ENCODE measurements around the gene MAP2K5. TPM values are rescaled to one million over a fixed set of nuclear protein-coding genes. Genes with fewer than 3 reads are reported as not detected.

The MAP2K5 gene
- total RNA-seq, 1 donor from 2014 or later = 29.0 TPM

- no peak for DNase-seq
- TF ChIP-seq CTCF (IDR thresholded peaks at IDR 0.05; ENCODE audit: partially characterized antibody, unreplicated experiment) = no peak
- H3K9me3 Mint-ChIP-seq (ENCODE audit: unreplicated experiment) = peaks cover 5% of the 10 kb centered on the region
- H3K36me3 Mint-ChIP-seq (ENCODE audit: unreplicated experiment) = peaks cover 5% of the 10 kb centered on the region
- H3K4me3 Mint-ChIP-seq (ENCODE audit: unreplicated experiment) = no peak overlapping the region
- H3K4me1 Mint-ChIP-seq (ENCODE audit: low read depth, unreplicated experiment) = peaks cover 24% of the 10 kb centered on the region
- peaks cover 3% of the 10 kb centered on the region for H3K27me3 Mint-ChIP-seq (ENCODE audit: unreplicated experiment)
- no peak overlapping the region for H3K27ac Mint-ChIP-seq (ENCODE audit: unreplicated experiment)
Measured at GRCh38 chr15:67801926-67802914, 259.7 kb downstream of the MAP2K5 start.

GRCh38 chr15:67803299-67803698, 260.8 kb downstream of the MAP2K5 start:
- peaks cover 5% of the 10 kb centered on the region for H3K27me3 Mint-ChIP-seq (ENCODE audit: unreplicated experiment)
- H3K4me3 Mint-ChIP-seq (ENCODE audit: unreplicated experiment) = no peak overlapping the region
- no peak overlapping the region for H3K27ac Mint-ChIP-seq (ENCODE audit: unreplicated experiment)
- peaks cover 5% of the 10 kb centered on the region for H3K9me3 Mint-ChIP-seq (ENCODE audit: unreplicated experiment)
- peaks cover 5% of the 10 kb centered on the region for H3K36me3 Mint-ChIP-seq (ENCODE audit: unreplicated experiment)
- H3K4me1 Mint-ChIP-seq (ENCODE audit: low read depth, unreplicated experiment) = peaks cover 22% of the 10 kb centered on the region
- no peak for TF ChIP-seq CTCF (IDR thresholded peaks at IDR 0.05; ENCODE audit: partially characterized antibody, unreplicated experiment)
- no peak for DNase-seq

- peaks cover 23% of the 10 kb centered on the region for H3K4me1 Mint-ChIP-seq (ENCODE audit: low read depth, unreplicated experiment)
- TF ChIP-seq CTCF (IDR thresholded peaks at IDR 0.05; ENCODE audit: partially characterized antibody, unreplicated experiment) = no peak
- peak overlapping the region; percentile 30 for H3K4me3 Mint-ChIP-seq (ENCODE audit: unreplicated experiment)
- H3K27ac Mint-ChIP-seq (ENCODE audit: unreplicated experiment) = peak overlapping the region; percentile 64
- peaks cover 5% of the 10 kb centered on the region for H3K27me3 Mint-ChIP-seq (ENCODE audit: unreplicated experiment)
- H3K36me3 Mint-ChIP-seq (ENCODE audit: unreplicated experiment) = peaks cover 5% of the 10 kb centered on the region
- H3K9me3 Mint-ChIP-seq (ENCODE audit: unreplicated experiment) = peaks cover 5% of the 10 kb centered on the region
- DNase-seq = peak; percentile 75
Measured at GRCh38 chr15:67803996-67804843, 261.7 kb downstream of the MAP2K5 start.

- H3K36me3 Mint-ChIP-seq (ENCODE audit: unreplicated experiment) = peaks cover 5% of the 10 kb centered on the region
- no peak for DNase-seq
- H3K27me3 Mint-ChIP-seq (ENCODE audit: unreplicated experiment) = peaks cover 5% of the 10 kb centered on the region
- H3K9me3 Mint-ChIP-seq (ENCODE audit: unreplicated experiment) = peaks cover 6% of the 10 kb centered on the region
- no peak for TF ChIP-seq CTCF (IDR thresholded peaks at IDR 0.05; ENCODE audit: partially characterized antibody, unreplicated experiment)
- peaks cover 20% of the 10 kb centered on the region for H3K4me1 Mint-ChIP-seq (ENCODE audit: low read depth, unreplicated experiment)
- H3K4me3 Mint-ChIP-seq (ENCODE audit: unreplicated experiment) = no peak overlapping the region
- peak overlapping the region; percentile 28 for H3K27ac Mint-ChIP-seq (ENCODE audit: unreplicated experiment)
Measured at GRCh38 chr15:67805008-67805665, 262.6 kb downstream of the MAP2K5 start.
